ENCODE results near the gene NUMB.

Gene NUMB

GRCh38 chr14:73458183-73458976 lies at the start of gene NUMB:
Gene NUMB (minus strand): TSS chr14:73458546. CDS start chr14:73355751, 102,795 bp downstream.
- 0 out of 2 replicates have a peak, but pooled peaks have one; percentile 15 for TF ChIP-seq CTCF (IDR thresholded peaks at IDR 0.05; ENCODE audit: borderline replicate concordance, insufficient read depth, low read depth, low read length)
- H3K4me3 ChIP-seq (ENCODE audit: low read depth, low read length): peak within 1 kb of the TSS; percentile 91

- no peak for TF ChIP-seq CTCF (IDR thresholded peaks at IDR 0.05; ENCODE audit: borderline replicate concordance, insufficient read depth, low read depth, low read length)
- H3K4me3 ChIP-seq (ENCODE audit: low read depth, low read length): no peak overlapping the region
These were observed 45.3 kb upstream of the NUMB start for GRCh38 chr14:73503648-73504047.

GRCh38 chr14:73502017-73502619 lies 43.8 kb upstream of the NUMB start:
- TF ChIP-seq CTCF (IDR thresholded peaks at IDR 0.05; ENCODE audit: borderline replicate concordance, insufficient read depth, low read depth, low read length): no peak
- no peak overlapping the region for H3K4me3 ChIP-seq (ENCODE audit: low read depth, low read length)

- no peak overlapping the region for H3K4me3 ChIP-seq (ENCODE audit: low read depth, low read length)
- no peak for TF ChIP-seq CTCF (IDR thresholded peaks at IDR 0.05; ENCODE audit: borderline replicate concordance, insufficient read depth, low read depth, low read length)
These were observed 42.0 kb upstream of the NUMB start for GRCh38 chr14:73500360-73500759.

- TF ChIP-seq CTCF (IDR thresholded peaks at IDR 0.05; ENCODE audit: borderline replicate concordance, insufficient read depth, low read depth, low read length): no peak
- H3K4me3 ChIP-seq (ENCODE audit: low read depth, low read length): no peak overlapping the region
These were observed 36.2 kb upstream of the NUMB start for GRCh38 chr14:73494593-73494992.

GRCh38 chr14:73492670-73493069 lies 34.3 kb upstream of the NUMB start:
- H3K4me3 ChIP-seq (ENCODE audit: low read depth, low read length): no peak overlapping the region
- no peak for TF ChIP-seq CTCF (IDR thresholded peaks at IDR 0.05; ENCODE audit: borderline replicate concordance, insufficient read depth, low read depth, low read length)
